Astrocyte (in vitro differentiated cells and primary cell): ENCODE results near the gene GPATCH2. TPM values are rescaled to one million over a fixed set of nuclear protein-coding genes. Genes with fewer than 3 reads are reported as not detected.

ENCODE experiments used
- DNase-seq: peaks from one replicate; pipeline ENCODE4 v3.0.0-alpha.2; 2010; ENCODE audit warnings: low read depth
- FAIRE-seq: peaks from 2 replicates; lab custom pipeline; 2011; peaks lifted over from hg19 to GRCh38; lab: Jason Lieb, UNC
- H2AFZ ChIP-seq: 2 replicates; pipeline ENCODE4 v1.6.0; 2012; ENCODE audit warnings: low read depth, low read length, inconsistent platforms
- H3K27ac ChIP-seq: 2 replicates; pipeline ENCODE4 v1.5.1; 2011; ENCODE audit warnings: low read depth, low read length, inconsistent platforms
- H3K27me3 ChIP-seq: 2 replicates; pipeline ENCODE4 v1.6.0; 2011; ENCODE audit warnings: low read length, inconsistent platforms; ENCODE audit not compliant: insufficient read depth
- H3K36me3 ChIP-seq: 2 replicates; pipeline ENCODE4 v1.5.1; 2011; ENCODE audit warnings: low read length, inconsistent platforms; ENCODE audit not compliant: insufficient read depth
- H3K4me1 ChIP-seq: 2 replicates; pipeline ENCODE4 v1.5.1; 2011; ENCODE audit warnings: low read length, inconsistent platforms; ENCODE audit not compliant: insufficient read depth
- H3K4me2 ChIP-seq: 2 replicates; pipeline ENCODE4 v1.6.0; 2012; ENCODE audit warnings: low read length, inconsistent platforms
- H3K4me3 ChIP-seq: 2 replicates; pipeline ENCODE4 v1.5.1; 2011; ENCODE audit warnings: low read depth, mild to moderate bottlenecking, low read length, inconsistent platforms; ENCODE audit not compliant: insufficient read depth
- H3K79me2 ChIP-seq: 2 replicates; pipeline ENCODE4 v1.6.0; 2012; ENCODE audit warnings: mild to moderate bottlenecking, low read length, inconsistent platforms; ENCODE audit not compliant: insufficient read depth
- H3K9ac ChIP-seq: 2 replicates; pipeline ENCODE4 v1.6.0; 2012; ENCODE audit warnings: mild to moderate bottlenecking, low read length, inconsistent platforms
- H3K9me3 ChIP-seq: 2 replicates; pipeline ENCODE4 v1.5.1; 2012; ENCODE audit warnings: low read depth, mild to moderate bottlenecking, low read length, inconsistent platforms; ENCODE audit not compliant: insufficient read depth
- H4K20me1 ChIP-seq: 2 replicates; pipeline ENCODE4 v1.6.0; 2012; ENCODE audit warnings: low read length, inconsistent platforms; ENCODE audit not compliant: insufficient read depth
- H3K27ac Mint-ChIP-seq: one replicate; pipeline ENCODE4 v1.8.0; 2021; ENCODE audit warnings: mild to moderate bottlenecking, mixed read lengths; ENCODE audit not compliant: unreplicated experiment
- H3K27me3 Mint-ChIP-seq: one replicate; pipeline ENCODE4 v1.8.0; 2021; ENCODE audit warnings: low read depth, mixed read lengths; ENCODE audit not compliant: unreplicated experiment
- H3K36me3 Mint-ChIP-seq: one replicate; pipeline ENCODE4 v1.8.0; 2021; ENCODE audit warnings: low read depth, mixed read lengths; ENCODE audit not compliant: unreplicated experiment
- H3K4me1 Mint-ChIP-seq: one replicate; pipeline ENCODE4 v1.8.0; 2021; ENCODE audit warnings: low read depth, mixed read lengths; ENCODE audit not compliant: unreplicated experiment
- H3K4me3 Mint-ChIP-seq: one replicate; pipeline ENCODE4 v1.8.0; 2021; ENCODE audit warnings: mild to moderate bottlenecking, moderate library complexity, mixed read lengths; ENCODE audit not compliant: unreplicated experiment
- H3K9me3 Mint-ChIP-seq: one replicate; pipeline ENCODE4 v1.8.0; 2021; ENCODE audit warnings: mild to moderate bottlenecking, mixed read lengths; ENCODE audit not compliant: unreplicated experiment
- EZH2 ChIP-seq: IDR thresholded peaks from 2 replicates; pipeline ENCODE4 v1.6.1; 2012; ENCODE audit warnings: mild to moderate bottlenecking, low read length, inconsistent platforms; ENCODE audit not compliant: insufficient read depth
- total RNA-seq: library from RNA; stranded (reverse); gene quantifications from 2 replicates; pipeline ENCODE4 v1.2.1, GENCODE V29; 2021
- TF ChIP-seq, protein P1 (sequence below): IDR thresholded peaks from 2 replicates; pipeline ENCODE4 v1.5.1; 2011; ENCODE audit warnings: low read depth, mild to moderate bottlenecking, inconsistent platforms, low read length, moderate library complexity; ENCODE audit not compliant: insufficient read depth

Gene GPATCH2
- total RNA-seq, 1 donor from 2014 or later, result 14.1 TPM

DNA sequence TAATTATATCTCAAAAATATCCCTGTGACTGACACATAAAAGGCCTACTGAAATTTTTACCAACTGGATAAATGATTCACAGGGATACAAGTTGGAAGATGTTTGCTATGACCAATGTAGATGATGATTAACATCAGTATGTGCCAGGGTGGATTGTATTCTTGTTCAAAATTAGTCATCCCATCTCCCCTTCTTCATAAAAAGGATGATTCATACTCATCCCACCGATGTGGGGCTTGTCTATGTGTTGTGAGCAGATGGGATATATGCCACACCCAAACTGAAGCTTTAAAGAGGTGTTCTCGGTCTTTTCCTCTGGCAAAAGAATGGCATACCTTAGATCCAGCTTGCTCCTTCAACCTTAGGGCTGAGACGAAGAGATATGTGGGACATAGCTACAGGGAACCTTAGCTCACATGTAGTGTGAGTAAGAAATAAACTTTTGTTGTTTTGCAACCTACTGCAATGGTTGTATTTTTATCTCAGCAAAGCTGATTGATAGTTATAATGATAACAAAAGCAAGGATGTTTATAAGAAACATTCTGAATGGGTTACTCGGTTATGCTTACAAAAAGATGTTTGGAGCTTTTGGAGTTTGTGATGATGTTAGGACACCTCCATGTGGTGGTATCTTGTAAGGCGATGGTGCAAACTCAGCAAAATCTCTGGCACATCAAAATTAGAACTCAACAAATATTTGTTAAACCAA lies 29.6 kb upstream of the GPATCH2 start:
- Mint-ChIP-seq H3K27me3 (no peaks in the 10 kb centered on the region), H3K36me3 (no peaks in the 10 kb centered on the region), H3K27ac (peak overlapping the region; percentile 2), H3K4me1 (peaks cover 8% of the 10 kb centered on the region), H3K4me3 (no peak overlapping the region), H3K9me3 (no peaks in the 10 kb centered on the region)
- FAIRE-seq (peak; percentile 45), DNase-seq (peak; percentile 84)
- no peaks in the 10 kb centered on the region for H3K9me3 ChIP-seq
- no peak for TF ChIP-seq EZH2
- TF ChIP-seq, protein P1, sequence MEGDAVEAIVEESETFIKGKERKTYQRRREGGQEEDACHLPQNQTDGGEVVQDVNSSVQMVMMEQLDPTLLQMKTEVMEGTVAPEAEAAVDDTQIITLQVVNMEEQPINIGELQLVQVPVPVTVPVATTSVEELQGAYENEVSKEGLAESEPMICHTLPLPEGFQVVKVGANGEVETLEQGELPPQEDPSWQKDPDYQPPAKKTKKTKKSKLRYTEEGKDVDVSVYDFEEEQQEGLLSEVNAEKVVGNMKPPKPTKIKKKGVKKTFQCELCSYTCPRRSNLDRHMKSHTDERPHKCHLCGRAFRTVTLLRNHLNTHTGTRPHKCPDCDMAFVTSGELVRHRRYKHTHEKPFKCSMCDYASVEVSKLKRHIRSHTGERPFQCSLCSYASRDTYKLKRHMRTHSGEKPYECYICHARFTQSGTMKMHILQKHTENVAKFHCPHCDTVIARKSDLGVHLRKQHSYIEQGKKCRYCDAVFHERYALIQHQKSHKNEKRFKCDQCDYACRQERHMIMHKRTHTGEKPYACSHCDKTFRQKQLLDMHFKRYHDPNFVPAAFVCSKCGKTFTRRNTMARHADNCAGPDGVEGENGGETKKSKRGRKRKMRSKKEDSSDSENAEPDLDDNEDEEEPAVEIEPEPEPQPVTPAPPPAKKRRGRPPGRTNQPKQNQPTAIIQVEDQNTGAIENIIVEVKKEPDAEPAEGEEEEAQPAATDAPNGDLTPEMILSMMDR, result peak; percentile 37
- no peaks in the 10 kb centered on the region for H3K79me2 ChIP-seq
- H3K4me3 ChIP-seq, result no peak overlapping the region
- H2AFZ ChIP-seq, result peak overlapping the region; percentile 33
- peak overlapping the region; percentile 55 for H3K4me2 ChIP-seq
- no peak overlapping the region for H3K9ac ChIP-seq
- H3K27me3 ChIP-seq, result no peaks in the 10 kb centered on the region
- H3K4me1 ChIP-seq, result peaks cover 8% of the 10 kb centered on the region
- H3K36me3 ChIP-seq, result no peaks in the 10 kb centered on the region
- no peak overlapping the region for H3K27ac ChIP-seq
- no peaks in the 10 kb centered on the region for H4K20me1 ChIP-seq

DNA sequence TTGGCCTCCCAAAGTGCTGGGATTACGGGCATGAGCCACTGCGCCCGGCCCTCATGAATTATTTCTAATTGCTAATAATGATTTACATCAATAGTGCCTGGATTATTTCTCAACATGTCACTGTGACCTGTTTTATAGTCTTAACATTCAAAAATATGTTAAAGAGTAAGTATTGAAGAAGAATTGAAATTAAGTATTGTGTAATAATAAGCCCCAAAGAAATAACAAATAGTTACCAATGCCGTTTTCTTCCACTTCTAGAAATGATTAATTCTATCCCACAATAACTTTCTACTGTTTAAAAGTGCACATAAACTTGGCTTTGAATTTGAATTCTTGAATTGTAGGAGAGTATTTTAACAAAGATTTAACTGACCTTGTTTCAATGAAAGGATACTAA lies 19.8 kb upstream of the GPATCH2 start:
- H3K36me3 Mint-ChIP-seq, result no peaks in the 10 kb centered on the region
- Histone ChIP-seq H4K20me1 (no peaks in the 10 kb centered on the region), H3K4me3 (no peak overlapping the region), H3K27me3 (no peaks in the 10 kb centered on the region), H3K36me3 (no peaks in the 10 kb centered on the region), H3K9me3 (no peaks in the 10 kb centered on the region), H3K9ac (no peak overlapping the region), H3K79me2 (no peaks in the 10 kb centered on the region), H3K4me1 (no peaks in the 10 kb centered on the region), H2AFZ (no peak overlapping the region), H3K4me2 (no peak overlapping the region), H3K27ac (no peak overlapping the region)
- TF ChIP-seq, protein P1, result no peak
- TF ChIP-seq EZH2, result no peak
- H3K4me1 Mint-ChIP-seq, result no peaks in the 10 kb centered on the region
- FAIRE-seq (no peak), DNase-seq (no peak)
- H3K27me3 Mint-ChIP-seq, result no peaks in the 10 kb centered on the region
- H3K9me3 Mint-ChIP-seq, result no peaks in the 10 kb centered on the region
- no peak overlapping the region for H3K27ac Mint-ChIP-seq
- H3K4me3 Mint-ChIP-seq, result no peak overlapping the region

DNA sequence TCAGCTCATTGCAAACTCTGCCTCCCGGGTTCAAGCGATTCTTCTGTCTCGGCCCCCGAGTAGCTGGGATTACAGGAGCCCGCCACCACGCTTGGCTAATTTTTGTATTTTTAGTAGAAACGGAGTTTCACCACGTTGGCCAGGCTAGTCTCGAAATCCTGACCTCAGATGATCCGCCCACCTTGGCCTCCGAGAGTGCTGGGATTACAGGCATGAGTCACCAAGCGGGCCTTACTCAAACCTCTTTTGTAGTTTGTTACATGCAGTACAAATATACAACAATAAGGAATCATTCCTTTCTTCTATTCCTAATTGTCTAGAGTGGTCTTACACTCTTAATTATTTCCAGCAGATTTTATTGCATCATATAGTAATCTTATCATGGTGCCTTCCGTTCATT lies 16.9 kb upstream of the GPATCH2 start:
- H3K9me3 Mint-ChIP-seq, result no peaks in the 10 kb centered on the region
- H3K36me3 Mint-ChIP-seq, result no peaks in the 10 kb centered on the region
- no peak overlapping the region for H3K27ac ChIP-seq
- no peak overlapping the region for H2AFZ ChIP-seq
- H3K27me3 ChIP-seq, result no peaks in the 10 kb centered on the region
- H3K36me3 ChIP-seq, result no peaks in the 10 kb centered on the region
- no peaks in the 10 kb centered on the region for H3K27me3 Mint-ChIP-seq
- H3K4me3 ChIP-seq, result no peak overlapping the region
- no peaks in the 10 kb centered on the region for H4K20me1 ChIP-seq
- TF ChIP-seq, protein P1, result no peak
- no peak for TF ChIP-seq EZH2
- no peak overlapping the region for H3K27ac Mint-ChIP-seq
- no peak overlapping the region for H3K9ac ChIP-seq
- H3K4me1 ChIP-seq, result no peaks in the 10 kb centered on the region
- DNase-seq (no peak), FAIRE-seq (no peak)
- no peak overlapping the region for H3K4me3 Mint-ChIP-seq
- no peaks in the 10 kb centered on the region for H3K79me2 ChIP-seq
- H3K4me1 Mint-ChIP-seq, result no peaks in the 10 kb centered on the region
- H3K9me3 ChIP-seq, result no peaks in the 10 kb centered on the region
- no peak overlapping the region for H3K4me2 ChIP-seq
